Measurements from ENCODE around the gene ERBIN. TPM values are rescaled to one million over a fixed set of nuclear protein-coding genes. Genes with fewer than 3 reads are reported as not detected.

ERBIN gene
- total and polyA plus RNA-seq, 9 of the 15 experiments (the other 6 are each of a cell fraction or from before 2014, with no cell fraction given): 11.9 to 72.8 (median 41.7) TPM

GRCh38 chr5:65925601-65926275 lies 637 bp upstream of the ERBIN start (continued):
- no peak for TF ChIP-seq PATZ1 (CRISPR knock-in tag; IDR thresholded peaks at IDR 0.05; ENCODE audit: borderline replicate concordance)
- TF ChIP-seq SMC3 (conservative IDR thresholded peaks at IDR 0.05; ENCODE audit: insufficient read depth, low read depth, low read length): no peak
- TF ChIP-seq ZNF695 (CRISPR knock-in tag; IDR thresholded peaks at IDR 0.05): no peak
- no peak for TF ChIP-seq BCL6 (CRISPR knock-in tag; IDR thresholded peaks at IDR 0.05)
- peak; percentile 80 for TF ChIP-seq HMGXB4 (CRISPR knock-in tag; IDR thresholded peaks at IDR 0.05)
- no peak for TF ChIP-seq ZNF431 (CRISPR knock-in tag; IDR thresholded peaks at IDR 0.05)
- no peak for TF ChIP-seq HEY1 (CRISPR knock-in tag; IDR thresholded peaks at IDR 0.05; ENCODE audit: borderline replicate concordance)
- TF ChIP-seq NCOR1 (IDR thresholded peaks at IDR 0.05): peak; percentile 42; the same call in 1 of the 2 replicates
- TF ChIP-seq ZC3H4 (CRISPR knock-in tag; IDR thresholded peaks at IDR 0.05; ENCODE audit: borderline replicate concordance): peak; percentile 59; the same call in 1 of the 2 replicates
- TF ChIP-seq TFE3 (CRISPR knock-in tag; IDR thresholded peaks at IDR 0.05): no peak
- no peak; the same call in 1 of the 2 replicates for TF ChIP-seq MAX (CRISPR knock-in tag; IDR thresholded peaks at IDR 0.05)
- TF ChIP-seq SUPT5H (IDR thresholded peaks at IDR 0.05): peak; percentile 95
- no peak for TF ChIP-seq PHTF2 (CRISPR knock-in tag; IDR thresholded peaks at IDR 0.05)
- peak; percentile 18; the same call in 1 of the 2 replicates for TF ChIP-seq ZNF740 (CRISPR knock-in tag; IDR thresholded peaks at IDR 0.05)
- no peak for TF ChIP-seq ZNF740 (tag; IDR thresholded peaks at IDR 0.05)
- no peak for TF ChIP-seq ZNF592 (IDR thresholded peaks at IDR 0.05)
- TF ChIP-seq PHB2 (IDR thresholded peaks at IDR 0.05; ENCODE audit: low read depth): no peak

Measured in K562 (cell line).